Measurements from ENCODE around the gene MBNL1.

The MBNL1 gene

DNA sequence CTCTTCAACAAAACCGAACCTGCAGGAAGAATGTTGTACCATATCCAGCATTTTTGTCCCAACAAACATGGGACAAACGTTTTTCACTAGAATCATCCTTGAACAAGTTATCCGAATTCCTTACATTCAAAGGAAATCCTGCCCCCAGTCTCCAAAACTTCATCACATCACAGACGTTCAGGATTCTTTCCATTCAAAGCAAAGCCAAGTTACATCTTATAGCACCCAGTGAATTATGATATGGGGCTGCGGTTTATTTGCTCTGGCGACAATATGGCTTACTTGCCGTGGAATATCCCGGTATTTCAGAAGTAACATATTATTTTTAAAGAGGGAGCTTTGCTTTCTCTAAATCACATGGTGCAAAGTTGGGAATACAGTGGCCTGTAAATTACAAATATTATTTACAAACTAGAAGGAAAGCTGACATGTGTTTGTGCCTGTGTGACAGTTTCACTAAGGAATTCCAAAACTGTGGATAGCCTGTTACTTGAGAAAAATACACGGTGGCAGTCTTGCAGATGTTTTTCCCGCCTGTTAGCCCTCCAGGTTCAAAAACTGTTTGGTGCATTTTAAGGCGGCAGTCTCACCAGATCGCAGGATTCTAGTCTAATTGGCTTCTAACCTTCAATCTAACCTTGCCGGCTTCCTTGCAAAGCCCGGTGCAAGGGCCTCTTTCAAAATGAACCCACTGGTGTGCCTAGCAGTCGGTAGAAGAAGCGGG is 736 bp upstream of the MBNL1 start:
- Histone ChIP-seq H3K36me3 (ENCODE audit: insufficient read depth, low read length) (peaks cover 4% of the 10 kb centered on the region), H3K27me3 (ENCODE audit: control insufficient read depth, insufficient read depth, low read length) (no peaks in the 10 kb centered on the region), H3K4me3 (ENCODE audit: low read length) (peak overlapping the region; percentile 91), H3K9me3 (replicated peaks; ENCODE audit: low read length) (no peaks in the 10 kb centered on the region), H3K9ac (ENCODE audit: low read depth, low read length) (peak overlapping the region; percentile 98), H3K4me2 (ENCODE audit: low read length) (peak overlapping the region; percentile 95), H3K4me1 (ENCODE audit: control insufficient read depth, insufficient read depth, low read length) (peaks cover 35% of the 10 kb centered on the region)

- Histone ChIP-seq H3K36me3 (ENCODE audit: insufficient read depth, low read length) (peaks cover 4% of the 10 kb centered on the region), H3K4me3 (ENCODE audit: low read length) (peak overlapping the region; percentile 91), H3K4me1 (ENCODE audit: control insufficient read depth, insufficient read depth, low read length) (peaks cover 46% of the 10 kb centered on the region), H3K9me3 (replicated peaks; ENCODE audit: low read length) (no peaks in the 10 kb centered on the region), H3K27me3 (ENCODE audit: control insufficient read depth, insufficient read depth, low read length) (no peaks in the 10 kb centered on the region), H3K9ac (ENCODE audit: low read depth, low read length) (peak overlapping the region; percentile 98), H3K4me2 (ENCODE audit: low read length) (peak overlapping the region; percentile 95)
These were observed 514 bp downstream of the MBNL1 start for GRCh38 chr3:152269056-152269830.

DNA sequence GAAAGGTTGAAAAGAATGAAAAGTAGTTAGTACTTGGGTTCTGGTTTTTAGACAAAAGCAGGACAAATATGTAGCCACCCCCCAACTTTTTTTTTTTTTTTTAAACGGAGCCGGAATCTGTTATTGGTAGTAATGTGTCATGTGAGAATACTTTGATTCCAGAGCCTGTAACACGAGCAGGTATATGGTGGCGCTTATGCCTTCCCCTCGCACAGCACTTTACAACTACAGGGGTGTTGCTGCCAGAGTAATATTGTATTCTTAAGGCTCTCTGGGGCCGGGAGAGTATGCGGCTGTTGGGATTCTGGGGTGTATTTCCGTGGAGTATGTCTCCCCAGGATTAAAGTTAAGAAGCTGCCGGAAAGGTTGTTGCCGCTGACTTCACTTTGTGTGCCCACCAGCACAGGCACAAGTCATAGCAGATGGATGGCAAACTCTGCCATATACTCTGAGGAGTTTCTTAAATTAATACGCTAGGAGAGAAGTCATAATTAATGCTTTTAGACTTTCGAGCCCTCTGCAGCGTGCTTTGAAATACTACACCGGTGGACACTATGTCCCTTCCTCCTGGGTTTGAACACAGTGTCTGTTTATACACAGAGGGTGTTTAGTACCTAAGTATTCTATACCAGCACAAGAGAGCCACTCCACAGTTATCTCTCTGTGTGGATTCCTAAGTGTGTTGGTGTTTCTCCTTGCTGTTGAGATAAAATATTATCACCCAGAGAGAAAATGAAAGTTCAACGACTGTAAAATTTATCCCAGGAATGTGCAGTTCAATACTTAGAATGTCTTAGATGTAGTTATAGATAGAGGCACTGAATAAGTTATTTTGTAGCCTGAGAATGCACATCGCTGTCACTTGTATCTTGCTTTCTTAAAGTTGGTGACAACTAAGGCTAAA is 1.4 kb downstream of the MBNL1 start:
- Histone ChIP-seq H3K4me2 (ENCODE audit: low read length) (peak overlapping the region; percentile 95), H3K9me3 (replicated peaks; ENCODE audit: low read length) (no peaks in the 10 kb centered on the region), H3K9ac (ENCODE audit: low read depth, low read length) (peak overlapping the region; percentile 98), H3K4me3 (ENCODE audit: low read length) (peak overlapping the region; percentile 91), H3K4me1 (ENCODE audit: control insufficient read depth, insufficient read depth, low read length) (peaks cover 46% of the 10 kb centered on the region), H3K27me3 (ENCODE audit: control insufficient read depth, insufficient read depth, low read length) (no peaks in the 10 kb centered on the region), H3K36me3 (ENCODE audit: insufficient read depth, low read length) (peaks cover 4% of the 10 kb centered on the region)

- Histone ChIP-seq H3K9me3 (replicated peaks; ENCODE audit: low read length) (no peaks in the 10 kb centered on the region), H3K9ac (ENCODE audit: low read depth, low read length) (peak overlapping the region; percentile 98), H3K4me1 (ENCODE audit: control insufficient read depth, insufficient read depth, low read length) (peaks cover 43% of the 10 kb centered on the region), H3K4me2 (ENCODE audit: low read length) (peak overlapping the region; percentile 95), H3K36me3 (ENCODE audit: insufficient read depth, low read length) (peaks cover 4% of the 10 kb centered on the region), H3K4me3 (ENCODE audit: low read length) (peak overlapping the region; percentile 91), H3K27me3 (ENCODE audit: control insufficient read depth, insufficient read depth, low read length) (no peaks in the 10 kb centered on the region)
These were observed 2.2 kb downstream of the MBNL1 start for GRCh38 chr3:152270937-152271336.

DNA sequence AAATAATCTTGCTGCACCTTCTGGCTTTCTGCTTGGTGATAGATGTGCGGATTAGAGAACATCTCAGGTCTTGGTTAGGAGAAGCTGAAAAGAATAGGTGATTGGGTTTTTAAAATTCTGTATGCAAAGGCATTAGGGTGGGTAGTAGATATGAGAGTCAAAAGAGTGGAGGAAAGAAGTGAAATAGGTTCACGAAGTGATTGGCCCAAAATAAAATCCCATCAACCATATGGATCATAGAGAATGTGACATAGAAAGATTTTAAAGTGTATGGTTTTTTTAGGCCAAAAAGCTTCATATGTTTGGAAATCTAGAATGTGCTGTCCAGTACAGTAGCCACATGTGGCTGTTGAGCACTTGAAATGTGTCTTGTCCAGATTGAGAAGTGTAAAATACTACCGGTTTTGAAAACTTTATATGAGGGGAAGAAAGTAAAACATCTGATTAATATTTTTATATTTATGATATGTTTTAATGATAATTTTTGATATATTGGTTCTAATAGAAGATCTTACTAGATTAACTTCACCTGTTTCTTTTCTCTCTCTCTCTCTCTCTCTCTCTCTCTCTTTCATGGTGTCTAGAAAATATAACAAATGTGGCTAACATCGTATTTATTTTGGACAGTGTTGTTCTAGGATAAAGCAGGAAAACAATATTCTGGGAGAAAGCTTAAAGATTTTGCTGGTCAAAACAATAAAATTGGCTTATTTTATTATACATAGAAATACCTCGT is 2.9 kb downstream of the MBNL1 start:
- Histone ChIP-seq H3K4me2 (ENCODE audit: low read length) (peak overlapping the region; percentile 95), H3K27me3 (ENCODE audit: control insufficient read depth, insufficient read depth, low read length) (no peaks in the 10 kb centered on the region), H3K36me3 (ENCODE audit: insufficient read depth, low read length) (peaks cover 4% of the 10 kb centered on the region), H3K9ac (ENCODE audit: low read depth, low read length) (peak overlapping the region; percentile 98), H3K9me3 (replicated peaks; ENCODE audit: low read length) (no peaks in the 10 kb centered on the region), H3K4me1 (ENCODE audit: control insufficient read depth, insufficient read depth, low read length) (peaks cover 40% of the 10 kb centered on the region), H3K4me3 (ENCODE audit: low read length) (peak overlapping the region; percentile 91)

GRCh38 chr3:152272771-152273242 is 4.1 kb downstream of the MBNL1 start:
- H3K4me2 ChIP-seq (ENCODE audit: low read length) = peak overlapping the region; percentile 95
- H3K4me3 ChIP-seq (ENCODE audit: low read length) = peak overlapping the region; percentile 10
- H3K27me3 ChIP-seq (ENCODE audit: control insufficient read depth, insufficient read depth, low read length) = no peaks in the 10 kb centered on the region
- peaks cover 29% of the 10 kb centered on the region for H3K4me1 ChIP-seq (ENCODE audit: control insufficient read depth, insufficient read depth, low read length)
- peak overlapping the region; percentile 98 for H3K9ac ChIP-seq (ENCODE audit: low read depth, low read length)
- peaks cover 4% of the 10 kb centered on the region for H3K36me3 ChIP-seq (ENCODE audit: insufficient read depth, low read length)
- H3K9me3 ChIP-seq (replicated peaks; ENCODE audit: low read length) = no peaks in the 10 kb centered on the region

DNA sequence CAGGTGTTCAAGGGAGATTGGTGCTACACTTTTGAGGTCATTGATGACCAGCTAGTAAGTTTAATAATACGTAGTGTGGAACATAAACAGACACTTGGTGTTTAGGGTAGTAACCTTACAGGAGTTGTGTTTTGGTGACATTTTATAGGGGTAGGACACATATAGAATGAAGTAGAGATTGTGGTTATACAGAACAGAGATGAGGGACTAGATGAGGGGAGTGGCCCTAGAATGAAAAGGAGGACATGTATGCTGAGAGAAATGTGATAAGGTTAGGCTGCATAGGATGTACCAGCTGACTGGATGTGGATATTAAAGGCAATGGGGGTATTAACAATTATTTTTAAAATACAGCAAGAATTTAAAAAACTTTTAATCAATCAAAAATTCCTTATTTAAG is 8.0 kb downstream of the MBNL1 start:
- Histone ChIP-seq H3K9me3 (replicated peaks; ENCODE audit: low read length) (no peaks in the 10 kb centered on the region), H3K27me3 (ENCODE audit: control insufficient read depth, insufficient read depth, low read length) (no peaks in the 10 kb centered on the region), H3K4me2 (ENCODE audit: low read length) (no peak overlapping the region), H3K36me3 (ENCODE audit: insufficient read depth, low read length) (no peaks in the 10 kb centered on the region), H3K9ac (ENCODE audit: low read depth, low read length) (no peak overlapping the region), H3K4me3 (ENCODE audit: low read length) (no peak overlapping the region), H3K4me1 (ENCODE audit: control insufficient read depth, insufficient read depth, low read length) (peaks cover 48% of the 10 kb centered on the region)

- Histone ChIP-seq H3K4me1 (ENCODE audit: control insufficient read depth, insufficient read depth, low read length) (peaks cover 47% of the 10 kb centered on the region), H3K4me3 (ENCODE audit: low read length) (no peak overlapping the region), H3K4me2 (ENCODE audit: low read length) (no peak overlapping the region), H3K36me3 (ENCODE audit: insufficient read depth, low read length) (no peaks in the 10 kb centered on the region), H3K27me3 (ENCODE audit: control insufficient read depth, insufficient read depth, low read length) (no peaks in the 10 kb centered on the region), H3K9me3 (replicated peaks; ENCODE audit: low read length) (no peaks in the 10 kb centered on the region), H3K9ac (ENCODE audit: low read depth, low read length) (no peak overlapping the region)
These were observed 8.5 kb downstream of the MBNL1 start for GRCh38 chr3:152277198-152277597.

DNA sequence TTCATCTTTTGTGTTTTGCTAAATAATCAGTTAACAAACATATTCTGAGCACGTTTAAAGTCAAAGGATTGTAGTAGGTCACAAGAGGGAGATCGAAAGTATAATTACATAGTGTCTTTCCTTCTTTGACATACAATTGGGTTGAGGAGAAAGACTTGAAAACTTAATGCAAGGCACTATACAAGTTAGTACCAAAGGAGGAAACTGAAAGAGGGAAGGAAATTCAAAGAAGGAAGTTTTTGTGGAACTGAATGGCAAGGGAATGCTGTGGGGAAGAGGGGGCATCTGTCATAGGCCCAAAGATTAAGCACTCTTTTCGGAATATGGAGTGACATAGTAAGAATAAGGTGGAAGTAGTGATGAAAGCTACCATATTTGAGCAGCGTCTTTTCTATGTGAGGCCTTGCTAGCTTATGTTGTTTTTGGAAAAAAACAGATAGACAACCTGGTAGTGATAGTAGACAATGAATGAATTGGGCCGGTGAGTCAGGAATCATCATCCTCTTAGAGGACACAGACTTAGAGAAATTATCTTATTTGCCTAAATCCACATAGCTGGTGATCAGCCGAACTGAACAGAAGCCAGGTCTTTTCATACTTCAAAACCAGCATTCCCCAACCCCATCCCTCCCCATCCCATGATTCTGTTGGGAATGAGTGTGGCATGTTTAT is 10.2 kb downstream of the MBNL1 start:
- Histone ChIP-seq H3K27me3 (ENCODE audit: control insufficient read depth, insufficient read depth, low read length) (no peaks in the 10 kb centered on the region), H3K4me3 (ENCODE audit: low read length) (no peak overlapping the region), H3K9me3 (replicated peaks; ENCODE audit: low read length) (no peaks in the 10 kb centered on the region), H3K4me1 (ENCODE audit: control insufficient read depth, insufficient read depth, low read length) (peaks cover 40% of the 10 kb centered on the region), H3K36me3 (ENCODE audit: insufficient read depth, low read length) (no peaks in the 10 kb centered on the region), H3K9ac (ENCODE audit: low read depth, low read length) (no peak overlapping the region), H3K4me2 (ENCODE audit: low read length) (peak overlapping the region; percentile 9)

- H3K9me3 ChIP-seq (replicated peaks; ENCODE audit: low read length) = no peaks in the 10 kb centered on the region
- H3K4me1 ChIP-seq (ENCODE audit: control insufficient read depth, insufficient read depth, low read length) = peaks cover 39% of the 10 kb centered on the region
- no peaks in the 10 kb centered on the region for H3K36me3 ChIP-seq (ENCODE audit: insufficient read depth, low read length)
- no peak overlapping the region for H3K4me3 ChIP-seq (ENCODE audit: low read length)
- H3K4me2 ChIP-seq (ENCODE audit: low read length) = no peak overlapping the region
- no peak overlapping the region for H3K9ac ChIP-seq (ENCODE audit: low read depth, low read length)
- H3K27me3 ChIP-seq (ENCODE audit: control insufficient read depth, insufficient read depth, low read length) = no peaks in the 10 kb centered on the region
These were observed 10.8 kb downstream of the MBNL1 start for GRCh38 chr3:152279479-152279878.
